GM10847 (cell line): ENCODE results near the gene SPARC.

ENCODE experiments used
- POLR2A ChIP-seq: IDR thresholded peaks from 2 replicates; pipeline ENCODE4 v1.6.1; 2011; ENCODE audit not compliant: insufficient read length; ENCODE audit errors: extremely low read depth

Gene SPARC

GRCh38 chr5:151709109-151709735 lies 22.5 kb upstream of the SPARC start:
- no peak for TF ChIP-seq POLR2A

GRCh38 chr5:151708126-151708525 lies 21.4 kb upstream of the SPARC start:
- no peak for TF ChIP-seq POLR2A

- no peak for TF ChIP-seq POLR2A
These were observed 20.9 kb upstream of the SPARC start for GRCh38 chr5:151707567-151707966.

- TF ChIP-seq POLR2A = no peak
These were observed 20.2 kb upstream of the SPARC start for GRCh38 chr5:151706906-151707305.

- TF ChIP-seq POLR2A = no peak
These were observed 17.1 kb upstream of the SPARC start for GRCh38 chr5:151703780-151704179.

- no peak for TF ChIP-seq POLR2A
These were observed 16.5 kb upstream of the SPARC start for GRCh38 chr5:151703227-151703626.

GRCh38 chr5:151700820-151701219 lies 14.1 kb upstream of the SPARC start:
- TF ChIP-seq POLR2A = no peak

- no peak for TF ChIP-seq POLR2A
These were observed 13.6 kb upstream of the SPARC start for GRCh38 chr5:151700296-151700695.

GRCh38 chr5:151699071-151699901 lies 12.6 kb upstream of the SPARC start:
- TF ChIP-seq POLR2A = no peak

- TF ChIP-seq POLR2A = no peak
These were observed 10.7 kb upstream of the SPARC start for GRCh38 chr5:151697452-151697851.

- no peak for TF ChIP-seq POLR2A
These were observed 9.9 kb upstream of the SPARC start for GRCh38 chr5:151696470-151697061.

- no peak for TF ChIP-seq POLR2A
These were observed 8.7 kb upstream of the SPARC start for GRCh38 chr5:151695464-151695863.

- no peak for TF ChIP-seq POLR2A
These were observed 7.3 kb upstream of the SPARC start for GRCh38 chr5:151694035-151694485.

- TF ChIP-seq POLR2A = no peak
These were observed 5.6 kb upstream of the SPARC start for GRCh38 chr5:151692312-151692711.

GRCh38 chr5:151691706-151692105 lies 5.0 kb upstream of the SPARC start:
- no peak for TF ChIP-seq POLR2A

GRCh38 chr5:151688436-151688835 lies 1.7 kb upstream of the SPARC start:
- no peak for TF ChIP-seq POLR2A
